GM18909 (cell line): ENCODE measurements around the gene ARHGAP15.

Experiments used
- ATAC-seq: cut with Tn5 transposase; IDR thresholded peaks from one replicate; pipeline ENCODE4 v1.9.1; 2021; ENCODE audit warnings: mild to moderate bottlenecking; ENCODE audit not compliant: unreplicated experiment, poor library complexity

Gene ARHGAP15

DNA sequence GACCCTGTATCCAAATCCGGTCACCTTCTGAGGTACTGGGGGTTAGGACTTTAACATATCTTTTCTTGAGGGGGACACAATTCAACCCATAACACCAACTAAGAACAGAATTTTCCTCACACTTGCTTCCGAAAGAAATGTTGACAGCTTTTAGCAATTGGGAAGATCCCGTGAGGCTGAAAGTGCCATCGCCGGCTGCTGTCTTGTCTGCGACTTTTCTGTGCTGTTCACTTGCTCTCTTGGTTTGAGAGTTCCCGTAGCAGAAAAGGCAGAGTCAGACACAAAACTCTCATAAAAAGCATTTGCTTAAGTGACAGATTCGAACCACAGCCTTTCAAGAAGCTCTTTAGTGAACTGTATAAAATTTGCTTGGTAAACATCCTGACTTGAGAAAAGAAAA is 253.4 kb downstream of the ARHGAP15 start:
- ATAC-seq: no peak

DNA sequence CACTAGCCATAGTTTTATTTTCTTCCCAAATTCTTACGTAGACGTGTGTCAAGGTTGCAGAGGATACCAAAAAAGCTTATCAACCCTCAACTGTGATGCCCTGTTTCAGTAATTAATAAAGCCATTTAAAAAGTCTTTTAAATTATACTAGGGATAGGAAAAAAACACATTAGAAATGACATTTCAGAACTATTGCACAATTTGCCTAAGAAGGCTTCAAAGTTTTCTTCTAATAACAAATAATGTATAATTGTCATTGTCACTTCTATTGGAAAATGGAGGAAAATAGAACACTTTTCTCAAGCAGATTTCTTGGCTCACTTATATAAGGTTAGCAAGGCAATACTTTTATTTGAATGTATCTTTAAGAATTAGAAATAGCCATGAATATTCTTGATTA is 253.8 kb downstream of the ARHGAP15 start:
- no peak for ATAC-seq

DNA sequence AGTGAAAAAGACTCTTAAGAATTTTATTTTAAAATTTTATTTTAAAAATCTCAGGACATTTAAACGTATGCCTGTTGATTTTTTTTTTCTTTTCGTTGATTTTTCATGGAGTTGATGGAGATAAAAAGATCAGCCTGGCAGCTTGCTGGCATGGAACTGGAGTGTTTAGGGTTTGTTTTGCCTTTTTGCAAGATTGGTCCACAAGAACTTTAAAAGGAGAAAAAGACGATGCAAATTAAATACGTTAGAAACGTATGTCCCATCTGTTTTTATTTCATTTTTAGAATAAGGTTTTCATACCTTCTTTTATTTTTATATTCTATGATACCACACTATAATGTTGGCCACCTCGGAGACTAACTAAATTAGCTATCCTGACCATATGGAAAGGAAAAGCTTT is 254.9 kb downstream of the ARHGAP15 start:
- no peak for ATAC-seq

DNA sequence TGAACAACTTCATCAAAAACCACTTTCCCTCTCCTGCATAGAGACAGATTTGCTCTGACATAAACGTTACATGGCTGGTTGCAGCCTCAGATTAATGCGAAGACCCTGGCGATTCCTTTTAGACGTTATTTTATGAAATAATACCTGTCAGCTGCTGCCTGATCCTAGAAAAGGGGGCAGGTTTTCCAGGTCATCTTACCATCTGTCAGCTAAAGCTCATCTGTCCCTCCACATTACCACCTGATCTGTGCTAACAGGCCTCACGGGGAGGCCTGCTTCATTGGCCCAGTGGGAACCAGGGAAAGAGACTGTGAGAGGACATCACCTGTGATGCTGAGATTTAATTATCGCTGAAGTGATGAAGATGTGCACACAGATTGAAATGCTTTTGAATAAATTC is 261.0 kb downstream of the ARHGAP15 start:
- no peak for ATAC-seq

DNA sequence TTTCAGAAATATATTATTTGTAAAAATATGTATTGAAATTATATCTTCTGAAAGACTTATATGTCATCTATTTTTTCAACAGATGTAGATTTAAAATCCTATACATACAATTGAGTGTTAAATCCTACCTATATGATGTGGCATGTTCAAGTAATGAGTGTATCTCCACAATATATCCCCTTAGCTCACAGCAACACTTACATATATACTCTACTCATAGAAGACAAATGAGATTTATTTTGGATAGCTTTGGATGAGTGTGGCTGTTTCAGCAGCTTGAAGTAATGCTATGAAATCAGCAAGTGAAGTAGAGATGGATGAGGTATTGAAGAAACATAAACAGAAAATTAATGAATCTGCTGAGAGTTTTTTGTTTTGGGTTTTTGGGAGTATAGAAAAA is 263.1 kb downstream of the ARHGAP15 start:
- no peak for ATAC-seq

DNA sequence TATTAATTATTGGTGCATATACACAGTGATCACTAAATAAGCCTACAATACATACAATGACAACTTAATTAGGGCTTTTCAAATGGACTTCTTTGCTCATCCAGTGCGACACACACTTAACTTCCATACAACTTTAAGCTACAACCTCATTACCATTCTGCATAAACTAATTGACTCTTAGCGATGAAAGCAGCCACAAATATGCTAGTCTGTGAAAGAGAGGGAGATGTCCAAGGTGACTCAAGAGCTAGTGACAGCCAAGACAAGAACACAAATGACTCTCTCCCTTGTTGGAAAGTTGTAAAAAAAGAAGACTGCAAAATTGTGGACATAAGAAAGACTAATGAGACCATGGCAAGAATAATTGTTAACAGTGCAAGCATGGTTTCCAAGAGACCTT is 264.8 kb downstream of the ARHGAP15 start:
- ATAC-seq: no peak

DNA sequence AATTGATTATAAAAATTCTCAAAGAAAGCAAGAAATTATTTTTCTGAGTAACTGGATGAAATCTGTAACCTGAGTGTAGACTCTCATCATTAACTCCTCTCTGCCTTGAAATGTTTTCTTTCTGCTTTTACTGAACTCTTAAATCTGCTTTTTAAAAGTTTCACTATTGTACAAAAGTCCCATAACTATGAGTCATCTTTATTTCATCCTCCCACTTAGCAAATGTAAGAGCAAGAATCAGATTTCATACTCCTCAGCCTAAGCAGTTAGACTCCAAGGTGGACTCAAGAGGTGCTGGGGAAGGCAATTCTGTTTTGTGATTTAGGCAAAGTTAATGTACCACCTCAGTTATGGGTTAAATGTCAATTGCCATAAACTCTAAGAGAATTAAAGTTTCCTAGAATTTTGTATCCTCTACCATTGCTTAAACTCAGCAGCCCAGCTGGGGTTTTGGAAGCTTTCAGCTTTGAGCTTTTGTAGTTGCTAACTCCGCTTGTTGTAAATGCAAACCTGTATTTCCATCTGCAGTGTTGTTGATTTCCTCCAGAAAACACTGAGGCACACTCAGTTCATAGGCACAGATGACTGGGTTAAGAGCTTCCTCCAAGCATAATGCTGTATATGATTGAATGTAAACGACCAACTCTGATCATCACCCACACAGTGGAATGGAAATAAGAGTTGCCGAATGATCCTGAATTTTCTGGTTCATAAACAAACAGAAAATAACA is 268.8 kb downstream of the ARHGAP15 start:
- ATAC-seq: no peak

DNA sequence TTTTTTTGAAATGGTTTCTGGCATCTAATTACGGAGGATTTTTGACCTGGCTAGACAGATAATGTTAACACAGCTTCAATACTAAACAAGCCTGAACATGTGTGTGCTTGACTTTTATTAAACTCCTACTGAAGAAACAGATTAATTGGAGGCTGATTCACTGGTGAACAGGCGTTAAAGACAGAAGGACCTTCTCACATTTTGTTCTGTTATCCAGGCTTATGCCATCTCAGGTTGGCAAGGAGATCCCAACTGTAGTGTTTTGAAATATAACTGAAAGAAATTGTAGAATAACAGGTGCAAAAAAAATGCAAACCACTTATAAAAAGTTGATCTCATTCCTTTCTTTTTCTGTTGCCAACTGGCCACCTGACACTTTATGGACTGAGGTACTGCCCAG is 269.6 kb downstream of the ARHGAP15 start:
- no peak for ATAC-seq

DNA sequence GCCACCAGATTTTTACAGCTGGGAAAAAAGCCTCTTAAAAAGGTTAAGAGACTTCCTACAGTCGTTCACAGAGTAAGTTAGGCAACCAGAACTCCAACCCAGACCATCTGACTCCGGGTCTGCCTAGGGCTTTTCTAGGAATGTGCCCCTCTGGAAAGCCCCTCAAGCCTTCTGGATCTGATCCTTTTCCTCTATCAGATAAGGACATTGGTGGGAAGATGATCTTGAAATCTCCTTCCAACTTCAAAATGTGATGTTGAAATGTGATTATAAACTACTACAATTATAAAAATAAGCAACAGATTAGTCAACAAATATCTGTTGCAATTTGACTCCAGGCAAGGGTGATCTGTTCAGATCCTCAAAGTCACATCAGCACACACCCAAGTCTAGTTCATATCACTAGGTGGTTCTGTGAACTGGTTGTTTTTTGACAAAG is 270.4 kb downstream of the ARHGAP15 start:
- ATAC-seq: no peak

DNA sequence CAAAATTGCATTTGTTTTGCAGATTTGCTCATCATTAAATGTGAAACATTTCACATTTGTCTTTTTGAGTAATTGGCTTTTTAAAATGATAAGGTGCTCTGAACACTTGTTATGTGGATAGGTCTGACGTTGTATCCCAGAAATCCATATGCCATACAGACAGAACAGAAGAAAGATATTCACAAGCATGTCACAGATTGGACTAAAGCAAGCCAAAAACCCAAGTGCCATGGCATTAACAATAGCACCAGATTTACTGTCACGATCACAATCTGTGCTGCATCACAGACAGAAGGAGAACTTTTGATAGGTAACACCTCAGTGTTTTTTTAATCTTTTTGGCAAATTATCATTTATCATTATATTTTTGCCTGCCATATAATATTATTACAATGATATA is 272.6 kb downstream of the ARHGAP15 start:
- no peak for ATAC-seq

DNA sequence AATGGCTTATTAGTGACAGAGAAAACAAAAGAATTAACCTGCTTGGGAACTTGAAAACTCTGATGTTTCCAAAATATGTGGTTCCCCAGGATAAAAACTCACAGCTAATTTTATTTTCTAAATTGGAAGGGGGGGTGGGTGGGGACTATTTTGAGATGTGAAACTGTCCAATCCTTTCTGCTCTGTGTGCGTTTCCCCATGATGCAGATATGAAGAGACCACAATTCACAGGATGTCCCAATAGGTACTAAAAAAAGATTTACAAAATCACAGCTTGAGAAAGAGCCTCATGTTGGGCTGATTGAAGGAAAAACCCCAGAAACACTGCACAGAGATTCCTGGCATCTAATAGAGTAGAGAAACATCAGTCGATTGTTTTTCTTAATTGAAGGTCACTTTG is 273.2 kb downstream of the ARHGAP15 start:
- no peak for ATAC-seq

DNA sequence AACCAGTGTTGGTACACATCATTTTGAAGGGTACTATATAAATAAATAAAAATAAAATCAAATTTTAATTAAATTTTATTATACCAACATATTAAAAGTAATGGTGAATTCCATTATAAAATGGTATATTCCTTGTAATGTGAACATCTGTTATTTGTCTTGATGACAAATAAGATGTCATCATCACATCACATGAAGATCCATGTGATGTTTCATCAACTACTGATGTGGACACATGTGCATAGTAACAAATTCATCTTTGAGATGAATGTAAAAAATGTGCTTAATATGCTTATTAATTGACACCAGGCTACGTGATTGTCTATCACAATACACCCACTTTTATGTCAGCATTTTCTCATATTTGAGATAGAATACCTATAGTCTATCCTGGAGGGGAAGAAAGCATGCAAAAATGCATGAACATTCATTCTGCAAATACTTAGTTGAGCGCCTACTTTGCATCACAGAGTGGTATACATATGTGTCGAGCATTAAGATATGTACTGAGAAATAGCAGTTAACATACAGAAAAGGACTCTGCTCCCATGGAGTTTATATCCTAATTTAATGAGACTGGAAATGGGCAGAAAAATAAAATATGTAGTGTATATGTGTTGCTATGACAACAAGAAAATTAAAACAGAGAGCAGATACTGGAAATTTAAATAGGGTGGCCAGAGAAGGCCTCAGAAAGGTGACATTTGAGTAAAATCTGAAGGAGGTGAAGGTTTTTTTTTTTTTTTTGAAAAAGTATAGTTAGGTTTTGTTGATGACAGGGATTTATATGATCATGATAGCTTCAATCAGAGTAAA is 281.1 kb downstream of the ARHGAP15 start:
- no peak for ATAC-seq

DNA sequence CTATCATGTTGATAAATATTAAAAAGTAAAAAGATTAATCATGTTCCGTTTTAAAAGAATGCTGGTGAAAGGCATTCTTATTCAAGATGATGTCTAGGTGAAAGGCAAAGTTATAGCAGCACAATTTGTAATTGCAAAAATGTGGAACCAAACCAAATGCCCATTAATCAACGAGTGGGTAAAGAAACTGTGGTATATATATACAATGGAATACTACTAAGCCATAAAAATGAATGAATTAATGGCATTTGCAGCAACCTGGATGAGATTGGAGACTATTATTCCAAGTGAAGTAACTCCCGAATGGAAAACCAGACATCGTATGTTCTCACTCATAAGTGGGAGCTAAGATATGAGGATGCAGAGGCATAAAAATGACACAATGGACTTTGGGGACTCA is 286.4 kb downstream of the ARHGAP15 start:
- no peak for ATAC-seq

DNA sequence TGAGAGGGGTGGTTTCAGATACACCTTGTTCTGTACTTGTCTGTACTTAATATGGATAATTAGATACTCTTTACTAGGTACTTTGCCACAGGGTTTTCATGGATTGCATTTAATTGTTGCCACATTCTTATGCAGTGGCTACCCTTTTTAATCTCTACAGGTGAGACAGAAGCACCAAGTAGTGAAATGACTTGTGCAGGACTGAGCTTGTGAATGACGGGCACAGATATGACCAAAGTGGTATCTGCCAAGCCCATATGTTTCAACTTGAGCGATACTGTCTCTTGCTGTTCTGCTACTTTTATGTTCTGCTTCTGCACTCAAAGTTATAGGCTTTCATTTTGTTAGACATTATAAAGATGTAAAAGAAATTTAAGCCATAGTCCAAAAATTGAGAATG is 288.2 kb downstream of the ARHGAP15 start:
- no peak for ATAC-seq

DNA sequence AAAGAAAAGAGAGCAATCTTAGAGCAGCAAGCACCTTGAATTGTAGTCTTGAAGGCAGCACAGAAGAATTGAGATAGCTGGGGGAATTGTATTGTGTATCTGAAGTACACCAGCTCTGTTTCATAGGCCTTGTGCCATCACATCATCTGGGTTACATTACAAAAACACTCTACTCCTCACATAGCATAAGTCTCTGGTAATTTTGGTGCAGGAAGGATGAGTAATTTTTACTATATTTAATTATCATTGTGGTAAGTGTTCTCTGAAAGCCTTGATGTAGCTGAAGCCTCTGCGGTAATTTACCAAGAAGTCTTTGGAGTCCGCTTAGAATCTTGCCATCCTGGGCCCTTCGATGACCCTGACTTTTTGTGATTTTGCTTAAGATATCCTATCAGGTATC is 291.1 kb downstream of the ARHGAP15 start:
- ATAC-seq: no peak

DNA sequence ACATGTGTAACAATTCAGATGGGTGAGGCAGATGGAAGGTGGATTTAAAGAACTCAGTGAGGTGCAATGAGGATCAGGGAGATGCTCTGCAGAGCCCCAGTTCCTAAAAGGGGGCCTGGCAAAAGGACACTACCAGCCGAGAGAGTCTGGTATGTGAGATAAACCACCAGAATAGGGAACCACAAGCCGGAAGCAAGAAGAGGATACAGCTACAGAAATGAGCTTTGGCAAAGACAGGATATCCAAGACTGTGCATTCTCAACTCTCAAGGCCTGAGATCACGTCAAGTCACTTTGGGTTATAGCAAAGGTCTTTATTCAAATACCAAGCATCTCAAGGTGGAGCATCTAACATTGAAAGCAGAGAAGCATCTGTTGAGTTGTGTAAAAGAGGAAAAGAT is 293.5 kb downstream of the ARHGAP15 start:
- ATAC-seq: peak; percentile 95

DNA sequence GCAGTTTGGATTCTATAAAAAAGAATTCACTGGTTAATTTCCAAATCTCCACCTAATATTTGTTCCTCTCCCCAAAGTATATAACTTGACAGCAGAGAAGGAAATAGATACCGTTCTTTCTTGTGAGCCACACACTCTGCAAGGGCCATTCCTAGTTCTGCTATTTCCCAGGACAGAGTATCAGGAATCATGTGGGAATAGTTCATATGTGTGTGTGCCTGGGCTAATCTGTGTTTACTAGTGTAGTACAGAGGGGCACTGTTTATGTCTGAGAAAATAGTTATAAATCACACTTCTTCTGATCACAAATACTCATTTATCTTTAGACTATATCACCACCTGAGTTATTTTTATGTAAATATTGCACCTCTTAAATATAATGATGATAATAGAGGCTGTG is 296.7 kb downstream of the ARHGAP15 start:
- ATAC-seq: no peak

DNA sequence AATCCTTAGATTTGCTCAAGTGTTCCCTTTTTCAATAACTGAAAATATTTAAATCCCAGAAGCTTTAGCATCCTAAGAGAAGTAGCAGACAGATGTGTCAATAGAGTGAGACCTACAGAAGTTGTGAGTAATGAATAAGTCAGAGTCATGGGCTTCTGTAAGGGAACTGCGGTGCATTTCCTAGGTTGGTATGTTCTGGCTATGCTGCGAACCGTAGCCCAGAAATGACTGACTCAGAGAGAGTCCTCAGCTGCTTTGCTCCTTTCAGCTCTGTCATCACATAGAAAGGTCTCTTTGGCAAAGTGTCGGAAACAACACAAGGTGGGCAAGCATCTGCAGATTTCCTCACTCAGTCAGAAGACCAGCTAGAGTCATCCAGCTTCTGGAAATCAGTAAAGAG is 297.1 kb downstream of the ARHGAP15 start:
- ATAC-seq: no peak

DNA sequence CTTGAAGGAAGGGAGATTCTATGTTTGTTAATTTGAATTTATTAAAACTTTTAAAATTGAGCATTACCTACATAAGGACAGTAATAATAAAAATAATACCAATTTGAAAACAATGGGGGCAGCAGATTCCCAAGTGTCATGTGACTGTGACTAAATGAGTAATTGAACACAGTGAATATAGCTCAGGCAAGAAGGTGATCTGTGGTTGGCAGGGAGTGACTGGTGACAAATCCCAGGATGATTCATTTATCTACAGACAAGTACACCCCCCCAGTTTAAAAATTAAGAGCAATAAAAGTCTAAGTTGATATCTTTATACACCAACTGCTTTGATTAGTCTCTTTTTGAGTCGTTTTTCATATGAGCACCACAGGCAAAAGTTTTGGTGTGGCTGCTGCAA is 299.5 kb downstream of the ARHGAP15 start:
- no peak for ATAC-seq

DNA sequence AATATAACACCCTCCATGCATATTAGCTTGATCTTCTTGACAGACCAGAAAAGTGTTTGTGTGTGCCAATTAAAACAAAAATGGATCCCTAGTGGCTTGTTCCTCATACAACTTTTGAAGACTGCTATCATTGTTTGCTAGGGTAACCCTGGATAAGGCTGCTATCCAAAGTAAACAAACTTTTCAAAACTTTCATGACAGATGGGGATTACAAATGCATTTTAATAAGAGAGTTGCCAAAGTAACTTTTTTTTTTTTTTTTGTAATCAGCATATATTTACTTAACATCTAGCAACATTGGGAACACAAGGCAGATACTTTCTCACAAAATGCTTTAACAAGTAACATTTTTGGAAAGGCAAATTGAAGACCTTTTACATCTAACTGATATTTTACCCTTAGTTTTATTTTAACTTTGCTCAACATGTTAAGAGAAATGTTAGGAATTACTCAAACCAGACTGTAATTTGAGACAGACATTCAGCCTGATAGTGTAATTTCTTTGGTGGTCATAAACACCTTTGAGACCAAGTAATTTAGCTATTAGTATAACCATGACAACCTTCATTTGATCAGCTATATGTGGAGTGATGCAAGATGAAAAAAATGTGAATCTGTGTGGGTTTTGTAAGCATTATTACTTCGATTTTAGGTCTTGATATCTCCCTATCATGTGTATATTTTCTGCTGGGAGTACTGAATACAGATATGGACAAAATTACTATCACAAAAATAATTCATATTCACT is 300.9 kb downstream of the ARHGAP15 start:
- ATAC-seq: no peak

DNA sequence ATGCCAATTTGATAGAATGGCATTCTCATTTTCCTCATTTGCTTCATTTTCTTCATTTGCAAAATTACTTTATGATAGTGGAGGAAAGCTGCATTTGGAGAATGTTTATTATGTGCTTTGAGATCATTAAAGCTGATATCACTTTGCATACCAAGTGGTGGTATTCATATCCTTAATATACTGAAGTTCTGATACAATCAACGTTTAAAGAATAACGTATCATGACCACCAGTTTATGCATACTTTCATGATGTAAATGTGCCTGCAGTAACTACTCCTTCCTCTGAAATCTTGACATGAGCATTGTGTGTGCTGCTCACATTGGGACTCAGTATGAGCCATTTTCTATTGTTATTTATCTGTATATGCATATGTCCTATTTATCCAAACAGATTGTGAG is 302.1 kb downstream of the ARHGAP15 start:
- ATAC-seq: no peak
